Fibroblast of lung (primary cell): ENCODE data around the gene TBC1D22B.
"Not testable (repeated sequence)": the region's sequence is repeated elsewhere in the genome, so short reads cannot be mapped to it uniquely, and the experiment has no call there.

ENCODE experiments used
- EZH2 ChIP-seq: IDR thresholded peaks from 2 replicates; pipeline ENCODE4 v1.5.1; 2012; ENCODE audit warnings: low read length, control low read depth, mild to moderate bottlenecking; ENCODE audit errors: missing control alignments
- TF ChIP-seq, protein P1 (sequence below), 2 donors: IDR thresholded peaks in 1 of 2; conservative IDR thresholded peaks in 1 of 2; 1 replicate in 1 of 2; 2 replicates in 1 of 2; pipeline ENCODE4 v1.5.1; 2011 to 2012; ENCODE audit warnings: low read length in 2 of 2, control low read depth in 1 of 2, inconsistent platforms in 1 of 2, low read depth in 1 of 2, mild to moderate bottlenecking in 1 of 2

DNA sequence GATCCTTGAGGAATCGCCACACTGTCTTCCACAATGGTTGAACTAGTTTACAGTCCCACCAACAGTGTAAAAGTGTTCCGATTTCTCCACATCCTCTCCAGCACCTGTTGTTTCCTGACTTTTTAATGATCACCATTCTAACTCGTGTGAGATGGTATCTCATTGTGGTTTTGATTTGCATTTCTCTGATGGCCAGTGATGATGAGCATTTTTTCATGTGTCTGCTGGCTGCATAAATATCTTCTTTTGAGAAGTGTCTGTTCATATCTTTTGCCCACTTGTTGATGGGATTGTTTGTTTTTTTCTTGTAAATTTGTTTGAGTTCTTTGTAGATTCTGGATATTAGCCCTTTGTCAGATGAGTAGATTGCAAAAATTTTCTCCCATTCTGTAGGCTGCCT is 88.2 kb downstream of the TBC1D22B start:
- TF ChIP-seq, protein P1, sequence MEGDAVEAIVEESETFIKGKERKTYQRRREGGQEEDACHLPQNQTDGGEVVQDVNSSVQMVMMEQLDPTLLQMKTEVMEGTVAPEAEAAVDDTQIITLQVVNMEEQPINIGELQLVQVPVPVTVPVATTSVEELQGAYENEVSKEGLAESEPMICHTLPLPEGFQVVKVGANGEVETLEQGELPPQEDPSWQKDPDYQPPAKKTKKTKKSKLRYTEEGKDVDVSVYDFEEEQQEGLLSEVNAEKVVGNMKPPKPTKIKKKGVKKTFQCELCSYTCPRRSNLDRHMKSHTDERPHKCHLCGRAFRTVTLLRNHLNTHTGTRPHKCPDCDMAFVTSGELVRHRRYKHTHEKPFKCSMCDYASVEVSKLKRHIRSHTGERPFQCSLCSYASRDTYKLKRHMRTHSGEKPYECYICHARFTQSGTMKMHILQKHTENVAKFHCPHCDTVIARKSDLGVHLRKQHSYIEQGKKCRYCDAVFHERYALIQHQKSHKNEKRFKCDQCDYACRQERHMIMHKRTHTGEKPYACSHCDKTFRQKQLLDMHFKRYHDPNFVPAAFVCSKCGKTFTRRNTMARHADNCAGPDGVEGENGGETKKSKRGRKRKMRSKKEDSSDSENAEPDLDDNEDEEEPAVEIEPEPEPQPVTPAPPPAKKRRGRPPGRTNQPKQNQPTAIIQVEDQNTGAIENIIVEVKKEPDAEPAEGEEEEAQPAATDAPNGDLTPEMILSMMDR (conservative IDR thresholded peaks at IDR 0.05 in 1 of 2, IDR thresholded peaks at IDR 0.05 in 1 of 2; ENCODE audit: low read depth in 1 of 2, low read length in 2 of 2) = not testable (repeated sequence)
- not testable (repeated sequence) for TF ChIP-seq EZH2
